DMS53 treated with DMSO at 0.1 percent for 48 hours (cell line): Measurements from ENCODE around the gene ISG20L2.
A peak's percentile ranks its signal among the peaks of the same experiment; 100 is the strongest.

Source experiments
- DNase-seq: peaks from one replicate; lab custom pipeline; 2025; ENCODE audit not compliant: unreplicated experiment; lab: John Stamatoyannopoulos, UW

ISG20L2 gene

GRCh38 chr1:156691191-156691590, 37.4 kb downstream of the ISG20L2 start:
- no peak for DNase-seq

- no peak for DNase-seq
Measured at GRCh38 chr1:156690675-156691036, 37.9 kb downstream of the ISG20L2 start.

DNA sequence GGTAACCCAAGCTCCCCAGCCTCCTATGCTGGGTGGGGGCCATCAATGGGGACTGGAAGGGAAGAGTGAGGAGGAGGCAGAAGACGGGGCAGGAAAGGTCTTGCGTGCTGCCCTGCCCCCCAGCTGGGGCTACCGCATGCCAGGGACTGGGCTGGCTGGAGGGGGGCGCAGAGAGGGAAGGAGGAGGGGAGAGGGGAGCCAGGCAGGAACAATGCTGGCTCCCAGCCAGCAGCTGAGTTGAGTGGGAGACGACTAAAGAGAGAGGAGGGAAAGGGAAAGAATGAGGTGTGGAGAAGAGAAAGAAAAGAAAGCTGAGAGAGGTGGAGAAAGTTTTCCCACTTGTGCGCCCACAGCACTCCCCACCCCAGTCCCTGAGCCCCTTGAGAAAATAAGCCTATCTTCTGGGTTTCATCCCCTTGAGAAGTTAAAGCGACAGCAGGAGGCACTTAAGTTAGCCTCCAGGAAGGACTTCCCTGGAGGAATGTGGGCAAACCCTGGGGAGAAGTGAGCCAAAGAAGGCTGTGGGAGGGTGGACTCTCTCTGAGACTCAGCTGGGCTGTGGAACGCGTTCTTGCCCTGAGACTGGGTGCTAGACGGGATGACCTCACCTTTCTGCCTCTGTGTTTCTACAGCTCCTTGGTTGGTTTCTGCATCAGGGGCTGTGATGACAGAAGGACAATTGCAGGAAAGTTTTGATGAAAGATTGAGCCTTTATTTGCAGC, 38.5 kb downstream of the ISG20L2 start:
- DNase-seq: no peak

DNA sequence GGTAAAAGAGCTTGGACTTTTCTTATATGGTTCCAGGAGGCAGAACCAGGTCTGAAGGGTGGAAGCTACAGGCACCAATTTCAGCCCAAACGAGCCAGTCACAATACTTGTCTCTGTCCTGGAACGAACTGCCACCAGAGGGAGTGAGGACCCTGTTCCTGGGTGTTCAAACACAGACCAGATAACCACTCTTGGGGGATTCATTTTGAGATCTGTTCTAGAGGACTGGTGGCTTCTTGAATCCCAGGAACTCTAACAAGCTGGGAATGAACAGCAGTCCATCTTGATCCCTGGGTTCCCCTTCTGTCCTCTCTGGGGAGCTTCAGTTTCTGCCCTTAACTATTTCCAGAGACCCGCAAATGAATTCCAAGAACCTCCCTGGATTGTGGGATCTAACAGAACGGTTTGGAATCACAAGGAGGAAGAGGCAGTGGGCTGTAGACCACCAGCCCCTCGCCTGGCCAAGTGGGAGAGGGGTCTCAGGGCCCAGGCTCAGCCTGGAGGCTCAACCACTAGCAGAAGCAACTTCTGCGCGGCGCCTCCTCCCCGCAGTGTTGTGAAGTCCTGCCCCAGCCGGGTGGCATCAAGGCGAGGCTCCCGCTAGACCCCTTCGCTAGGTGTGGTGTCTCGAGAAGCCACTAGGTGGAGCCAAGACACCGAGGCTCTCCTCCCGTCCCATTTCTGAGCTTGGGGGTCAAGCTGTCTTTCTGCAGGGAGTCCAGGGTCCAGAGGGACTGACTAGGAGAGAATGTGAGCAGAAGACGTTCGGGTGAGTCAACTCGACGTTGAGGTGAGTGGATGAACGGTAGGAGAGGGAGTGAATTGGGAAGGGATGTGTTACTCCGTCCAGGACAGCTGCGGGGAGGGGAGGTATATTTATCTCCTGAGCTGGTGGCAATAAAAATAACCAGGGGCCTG, 39.3 kb downstream of the ISG20L2 start:
- peak; percentile 80 for DNase-seq

DNA sequence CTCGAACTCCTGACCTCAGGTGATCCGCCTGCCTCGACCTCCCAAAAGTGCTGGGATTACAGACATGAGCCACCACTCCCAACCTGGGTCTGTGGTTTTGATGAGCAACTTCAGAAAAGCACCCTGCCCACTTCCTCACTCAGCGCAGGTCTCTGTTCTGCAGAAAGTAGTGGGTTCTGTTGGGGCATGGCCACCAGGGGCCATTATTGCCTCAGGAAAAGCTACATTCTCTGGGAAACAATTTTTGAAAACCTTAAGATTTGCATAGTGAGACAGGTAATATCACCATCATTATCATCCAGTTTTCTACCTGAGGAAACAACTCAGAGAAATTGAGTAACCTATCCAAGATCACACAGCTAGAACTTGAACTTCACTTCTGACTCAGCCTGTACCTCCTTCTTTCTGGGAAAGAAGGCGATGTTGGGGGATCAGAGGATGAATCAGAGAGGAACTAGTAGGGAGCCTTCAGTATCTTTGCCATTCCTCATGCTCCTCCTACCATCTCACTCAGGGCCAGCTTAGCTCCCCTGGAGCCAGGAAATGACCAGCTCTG, 44.3 kb downstream of the ISG20L2 start:
- DNase-seq: no peak

DNA sequence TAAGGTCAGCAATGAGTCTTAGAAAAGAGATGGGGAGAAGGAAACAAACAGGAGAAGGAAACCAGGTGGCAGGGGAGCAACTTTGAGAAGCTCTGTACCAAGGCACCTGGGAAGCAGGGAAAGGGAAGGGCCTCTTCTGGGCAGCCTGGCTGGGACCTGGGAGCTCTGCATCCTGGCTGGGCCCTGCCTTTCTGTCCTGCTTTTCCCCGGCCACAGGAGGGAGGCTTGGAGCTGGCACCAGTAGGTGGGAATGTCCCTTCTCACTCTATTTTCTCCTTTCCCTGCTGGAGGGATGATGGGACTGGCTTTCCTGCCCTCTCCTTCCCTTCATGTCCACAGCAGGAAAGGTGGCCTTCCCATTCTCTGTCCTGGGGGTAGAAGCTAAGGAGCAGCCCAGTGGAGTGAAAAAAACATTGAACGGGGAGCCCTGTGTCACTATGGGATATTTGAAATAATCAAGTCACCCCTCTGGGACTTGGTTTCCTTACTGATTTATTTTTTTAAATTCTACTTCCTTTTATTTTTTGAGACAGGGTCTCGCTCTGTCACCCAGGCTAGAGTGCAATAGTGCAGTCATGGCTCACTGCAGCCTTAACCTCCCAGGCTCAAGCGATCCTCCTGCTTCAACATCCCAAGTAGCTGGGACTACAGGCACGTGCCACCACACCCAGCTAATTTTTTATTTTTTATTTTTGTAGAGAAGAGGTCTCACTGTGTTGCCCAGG, 46.2 kb downstream of the ISG20L2 start:
- DNase-seq: no peak

GRCh38 chr1:156681196-156681960, 47.2 kb downstream of the ISG20L2 start:
- no peak for DNase-seq

GRCh38 chr1:156680056-156680455, 48.5 kb downstream of the ISG20L2 start:
- DNase-seq: no peak

- peak; percentile 90 for DNase-seq
Measured at GRCh38 chr1:156677616-156678596, 50.7 kb downstream of the ISG20L2 start.

DNA sequence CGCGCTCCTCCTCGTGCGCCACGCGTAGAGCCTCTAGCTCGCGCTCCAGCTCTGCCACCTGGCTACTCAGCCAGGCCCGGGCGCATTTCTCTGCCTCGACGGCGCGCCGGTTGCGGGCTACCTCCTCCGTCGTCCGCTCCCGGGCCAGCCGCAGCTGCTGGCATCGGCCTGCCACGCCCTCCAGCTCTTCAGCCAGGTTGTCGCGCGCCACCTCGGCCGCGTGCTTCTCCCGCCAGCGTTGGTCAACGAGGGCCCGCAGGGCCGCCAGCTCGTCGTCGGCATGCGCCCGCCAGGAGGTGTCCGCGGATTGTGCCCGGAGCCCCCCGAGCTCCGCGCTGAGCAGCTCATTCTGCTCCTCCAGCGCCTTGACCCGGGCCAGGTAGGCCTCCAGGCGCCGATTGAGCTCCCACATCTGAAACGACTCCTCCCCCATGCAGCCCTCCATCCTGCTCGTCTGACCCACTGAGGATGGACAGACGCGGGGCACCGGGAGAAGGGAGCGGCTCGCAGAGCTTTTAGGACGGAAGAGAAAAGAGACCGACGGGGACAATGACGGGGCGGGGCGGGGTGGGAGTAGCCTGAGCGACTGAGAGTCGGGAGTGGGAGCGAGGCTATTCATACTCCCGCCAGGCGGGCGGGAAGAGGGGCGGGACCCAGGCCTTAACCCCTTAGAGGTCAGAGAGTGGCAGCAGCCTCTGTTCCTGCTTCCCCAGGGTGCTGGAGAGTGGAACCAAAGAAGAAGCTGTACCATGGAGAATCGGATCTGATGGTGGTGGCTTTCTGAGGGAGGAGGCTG, 51.5 kb downstream of the ISG20L2 start, which contains the start of gene NES:
Gene NES, minus strand, starts transcription at position 588 of the 796 bp plus-strand sequence. Its CDS starts 143 bp downstream, at position 445.
- peak; percentile 41 for DNase-seq

GRCh38 chr1:156676114-156676819, 52.3 kb downstream of the ISG20L2 start:
- no peak for DNase-seq

- no peak for DNase-seq
Measured at GRCh38 chr1:156675210-156676113, 53.1 kb downstream of the ISG20L2 start.

- DNase-seq: no peak
Measured at GRCh38 chr1:156673387-156674121, 55.0 kb downstream of the ISG20L2 start.
